Middle frontal gyrus (tissue), 1 donor: ENCODE measurements around the gene SNAI3.
A peak's percentile ranks its signal among the peaks of the same experiment; 100 is the strongest.

Experiments
- DNase-seq: peaks from one replicate; pipeline ENCODE4 v3.0.0-alpha.2; 2015; ENCODE audit warnings: low spot score; ENCODE audit errors: extremely low spot score

Gene SNAI3

DNA sequence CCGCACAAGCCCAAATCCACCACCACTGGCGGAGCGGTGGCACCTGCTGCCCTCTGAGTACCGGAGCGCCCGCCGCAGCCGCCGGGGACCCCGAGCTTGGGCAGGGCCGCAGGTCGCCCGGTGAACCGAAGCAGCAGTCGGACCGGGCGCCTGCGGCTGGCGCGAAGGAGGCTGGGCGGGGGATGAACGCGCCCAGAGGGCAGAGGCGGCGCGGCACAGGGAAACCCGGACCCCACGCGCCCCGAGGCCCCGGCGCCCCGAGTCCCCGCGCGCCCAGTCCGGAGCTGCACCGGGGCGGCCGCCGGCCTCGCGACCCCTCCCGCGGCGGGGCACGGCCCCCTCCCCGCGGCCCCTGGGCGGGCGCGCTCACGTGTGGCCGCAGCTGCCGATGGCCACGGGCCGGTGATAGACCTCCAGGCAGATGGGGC, 19.5 kb upstream of the SNAI3 start:
- DNase-seq, result no peak

DNA sequence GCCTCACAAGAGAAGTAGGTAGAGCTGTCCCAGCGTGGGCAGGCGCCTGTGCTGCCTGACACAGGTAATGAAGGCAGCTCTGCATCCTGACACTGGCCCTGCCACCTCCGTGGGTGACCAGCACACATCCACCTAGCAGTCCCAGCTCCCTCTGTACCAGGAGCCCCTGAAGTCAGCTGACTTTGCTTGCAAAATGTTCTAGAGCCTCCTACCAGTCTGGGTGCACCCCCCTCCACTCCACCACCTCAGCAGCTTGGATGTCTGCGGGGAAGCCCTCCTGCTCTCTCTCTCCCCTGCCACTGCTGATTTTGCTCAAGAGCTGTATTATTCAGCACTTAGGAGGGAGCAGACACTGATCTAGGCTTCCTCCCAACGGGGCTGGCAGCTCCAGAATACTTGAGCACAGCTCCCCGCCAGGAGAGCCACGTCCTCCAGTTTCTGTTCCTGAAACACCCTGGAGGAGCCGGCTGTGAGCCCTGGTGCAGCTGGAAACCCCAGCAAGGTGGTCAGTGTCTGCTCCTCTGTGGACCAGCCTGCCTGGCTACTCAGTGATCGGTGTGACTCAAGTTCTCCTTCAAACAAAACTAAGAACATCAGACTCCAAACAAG, 18.9 kb upstream of the SNAI3 start:
- no peak for DNase-seq

DNA sequence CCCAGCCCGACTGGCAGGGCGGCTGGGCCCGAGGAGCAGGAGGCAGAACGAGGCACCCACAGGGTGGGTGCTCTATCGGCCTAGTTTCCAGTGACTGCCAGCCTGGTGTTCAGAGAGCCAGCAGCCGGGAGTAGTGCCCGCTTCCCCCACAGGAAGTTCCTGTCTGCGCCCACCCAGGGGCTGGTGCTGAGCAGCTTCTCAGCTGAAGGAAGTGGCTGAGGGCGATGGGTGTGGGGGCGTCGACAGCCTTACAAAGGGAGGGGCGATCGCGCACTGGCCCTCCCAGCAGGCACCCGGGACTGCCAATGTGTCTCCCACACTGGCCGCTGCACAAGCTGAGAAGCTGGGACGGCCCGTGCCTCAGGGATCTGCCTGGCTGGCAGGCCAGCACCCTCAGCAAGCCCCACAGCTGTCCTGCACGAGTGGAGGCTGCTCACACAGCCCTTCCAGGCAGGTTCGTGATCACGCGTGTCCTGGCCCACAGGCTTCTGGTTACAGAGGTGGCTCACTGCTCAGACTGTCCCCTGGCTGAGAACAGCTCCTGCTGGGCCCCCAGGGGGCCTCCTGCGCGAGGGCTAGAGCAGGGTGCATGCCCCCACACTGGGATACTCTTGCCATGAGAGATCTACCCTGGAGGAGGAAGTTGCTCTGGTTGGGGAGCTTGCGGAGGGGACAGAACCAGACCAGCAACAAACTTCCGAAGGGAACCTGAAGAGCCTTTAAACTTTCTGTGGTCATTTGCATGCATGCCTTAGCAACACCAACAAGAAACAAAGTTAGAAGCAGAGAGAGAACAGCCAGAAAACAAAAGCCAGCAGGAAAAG, 17.4 kb upstream of the SNAI3 start:
- peak; percentile 42 for DNase-seq

DNA sequence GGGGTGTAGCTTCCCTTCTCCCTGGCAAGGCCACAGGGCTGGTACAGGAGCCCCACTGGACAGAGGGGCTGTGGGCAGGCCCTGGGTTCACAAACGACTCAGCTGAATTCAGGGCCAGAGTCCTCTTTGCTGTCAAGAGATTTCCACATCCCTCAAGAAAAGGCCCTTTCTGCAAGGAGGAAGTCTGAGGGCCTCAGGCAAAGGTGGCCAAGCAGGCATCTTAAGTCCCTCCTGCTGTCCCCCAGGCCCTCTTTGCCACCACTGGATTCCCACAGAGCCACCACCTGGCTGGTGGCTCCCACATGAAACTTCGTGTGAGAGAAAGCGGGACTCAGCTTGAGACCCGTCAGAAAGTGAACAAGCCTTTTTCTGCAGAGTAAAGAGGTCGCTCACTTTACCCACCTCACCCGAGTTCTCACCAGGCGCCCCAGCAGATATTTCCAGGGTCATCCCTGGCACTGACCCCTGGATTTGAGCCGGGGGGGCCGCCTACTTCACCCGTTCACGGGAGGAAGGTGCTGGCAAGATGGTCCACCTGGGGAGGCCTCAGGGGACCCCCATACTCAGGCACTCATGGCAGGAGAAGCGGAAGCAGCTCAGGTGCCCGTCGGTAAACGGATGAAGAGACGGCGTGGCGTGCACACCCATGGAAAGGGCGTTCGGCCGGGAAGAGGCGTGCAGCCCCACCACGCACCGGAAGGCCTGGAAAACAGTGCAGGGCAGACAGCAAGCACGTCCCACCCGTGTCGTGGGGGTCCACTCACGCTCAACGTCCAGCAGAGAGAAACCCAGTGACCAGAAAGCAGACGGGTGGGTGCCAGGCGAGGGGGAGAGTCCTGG, 16.3 kb upstream of the SNAI3 start:
- DNase-seq, result no peak

DNA sequence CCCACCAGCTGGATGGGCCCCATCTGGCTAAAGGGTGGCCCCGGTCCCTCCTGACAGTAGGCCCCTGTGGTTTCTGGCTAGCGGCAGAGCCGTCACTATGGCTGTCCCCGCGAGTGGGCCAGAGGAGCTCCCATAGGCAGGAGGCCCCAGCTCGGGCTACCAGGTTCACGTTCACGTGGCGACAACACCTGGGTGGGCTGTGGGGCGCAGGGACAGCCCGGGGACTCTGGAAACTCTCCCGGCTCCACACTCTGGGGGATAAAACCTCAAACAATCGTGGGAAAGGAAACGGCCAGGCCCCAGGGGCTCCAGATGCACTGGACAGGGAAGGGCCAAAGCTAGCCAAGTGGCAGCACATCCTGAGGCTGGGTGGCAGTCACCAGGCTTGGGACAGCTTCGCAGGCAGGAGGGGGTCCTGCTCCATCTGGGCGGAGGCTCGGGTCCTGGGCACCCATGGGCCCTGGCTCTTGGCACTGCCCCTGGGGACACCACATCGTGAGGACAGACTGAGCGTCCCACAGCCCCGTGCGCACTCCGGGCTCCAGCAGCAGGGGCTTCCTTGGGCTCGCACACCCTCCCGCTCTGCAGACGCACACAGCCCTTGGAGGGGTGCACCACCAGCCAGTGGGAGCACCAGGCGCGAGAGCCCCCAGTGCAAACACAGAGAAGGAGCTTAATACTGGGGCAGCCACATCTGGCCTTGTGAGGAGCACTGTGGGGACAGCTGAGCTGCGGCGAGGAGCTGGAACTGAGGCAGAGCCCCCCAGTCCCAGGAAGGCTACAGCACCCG, 15.5 kb upstream of the SNAI3 start:
- DNase-seq, result no peak

DNA sequence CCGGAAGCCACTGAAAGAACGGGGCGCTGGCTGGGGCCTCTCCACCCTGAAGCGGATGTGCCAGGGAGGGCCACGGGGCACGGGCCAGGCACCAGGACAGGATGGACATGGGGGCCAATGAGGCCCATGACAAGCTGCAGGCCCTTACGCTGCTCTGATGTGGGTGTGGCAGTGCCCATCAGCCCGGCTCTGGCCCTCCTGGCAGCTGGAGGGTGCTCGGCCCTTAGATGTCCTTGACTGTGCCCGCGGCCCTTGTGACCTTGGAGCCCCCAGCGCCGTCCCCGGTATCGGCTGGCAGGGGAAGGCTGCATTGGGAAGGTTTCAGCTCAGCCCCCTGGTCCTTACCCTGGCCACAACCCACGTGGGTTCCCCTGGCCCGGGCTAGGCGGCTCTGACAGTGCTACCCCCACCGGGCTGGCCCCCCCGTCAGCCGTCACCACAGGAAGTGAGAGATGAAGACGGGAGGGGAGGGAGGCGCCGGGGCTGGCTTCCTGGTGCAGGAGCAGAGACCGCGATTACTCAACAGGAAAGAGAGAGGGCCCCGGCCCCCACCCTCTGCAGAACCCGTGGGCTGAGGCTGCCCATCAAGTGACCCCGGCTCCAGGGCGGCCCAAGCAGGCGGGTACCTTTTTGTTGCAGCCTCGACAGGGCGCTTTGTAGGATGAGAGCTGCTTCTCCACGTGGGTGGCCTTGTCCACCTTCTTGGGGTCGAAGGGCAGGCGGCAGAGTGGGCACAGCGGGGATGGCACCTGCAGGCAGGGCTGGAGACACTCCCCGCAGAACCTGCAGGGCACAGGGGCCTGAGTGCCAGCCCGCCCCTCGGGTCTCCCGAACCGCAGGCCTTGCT, 14.6 kb upstream of the SNAI3 start:
- DNase-seq, result no peak

DNA sequence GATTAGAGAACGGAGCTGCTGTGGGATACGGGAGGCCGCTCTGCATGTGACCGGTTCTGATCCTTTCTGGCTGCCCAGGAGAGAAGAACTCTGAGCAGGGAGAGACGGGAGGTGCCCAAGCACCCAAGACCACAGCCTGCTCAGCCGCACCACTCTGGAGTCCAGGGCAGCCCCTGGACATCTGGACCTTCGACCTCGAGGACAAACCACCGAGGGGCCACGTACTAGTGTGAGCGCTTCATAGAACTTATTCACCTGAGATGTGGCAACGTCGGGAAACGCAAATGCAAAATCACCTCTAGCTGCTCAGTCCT, 14.0 kb upstream of the SNAI3 start:
- DNase-seq, result no peak

DNA sequence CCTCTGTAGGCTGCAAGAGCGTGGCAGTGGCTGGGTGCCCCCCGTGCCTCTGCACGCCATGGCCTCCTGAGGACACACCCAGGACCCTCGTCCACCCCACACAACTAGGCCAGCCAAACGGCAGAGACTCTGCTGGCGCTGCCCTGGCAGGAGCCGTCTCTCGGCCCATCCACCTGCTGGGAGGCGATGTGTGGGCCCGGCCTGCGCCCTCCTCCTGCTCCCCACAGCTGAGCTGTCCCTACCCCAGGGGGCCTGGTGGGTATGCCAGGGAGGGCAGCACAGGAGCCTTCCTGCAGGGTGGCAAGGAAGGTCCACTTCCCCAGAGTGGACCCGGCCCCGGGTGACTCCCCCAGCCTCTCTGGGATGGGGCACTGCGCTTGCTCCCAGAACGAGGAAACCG, 12.9 kb upstream of the SNAI3 start:
- DNase-seq, result no peak

DNA sequence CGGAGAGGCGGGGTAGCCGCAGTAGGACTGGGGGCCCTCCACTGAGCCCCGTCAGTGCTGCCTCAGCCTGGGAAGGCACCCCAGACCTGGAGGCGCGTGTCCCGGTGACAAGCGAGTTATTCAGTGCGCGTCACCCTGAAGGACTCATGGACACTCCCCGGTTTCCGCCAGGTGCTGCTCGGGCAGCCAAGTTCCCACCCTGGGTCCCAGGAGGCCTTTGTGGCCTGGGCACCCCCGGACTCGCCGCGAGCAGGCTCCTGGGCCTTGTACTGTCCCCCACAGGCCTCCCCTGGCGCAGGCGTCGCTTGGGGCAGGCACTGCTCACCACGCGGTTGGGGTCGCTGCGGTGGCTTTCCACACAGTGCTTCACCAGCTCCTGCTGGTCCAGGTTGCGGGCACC, 12.3 kb upstream of the SNAI3 start:
- no peak for DNase-seq

DNA sequence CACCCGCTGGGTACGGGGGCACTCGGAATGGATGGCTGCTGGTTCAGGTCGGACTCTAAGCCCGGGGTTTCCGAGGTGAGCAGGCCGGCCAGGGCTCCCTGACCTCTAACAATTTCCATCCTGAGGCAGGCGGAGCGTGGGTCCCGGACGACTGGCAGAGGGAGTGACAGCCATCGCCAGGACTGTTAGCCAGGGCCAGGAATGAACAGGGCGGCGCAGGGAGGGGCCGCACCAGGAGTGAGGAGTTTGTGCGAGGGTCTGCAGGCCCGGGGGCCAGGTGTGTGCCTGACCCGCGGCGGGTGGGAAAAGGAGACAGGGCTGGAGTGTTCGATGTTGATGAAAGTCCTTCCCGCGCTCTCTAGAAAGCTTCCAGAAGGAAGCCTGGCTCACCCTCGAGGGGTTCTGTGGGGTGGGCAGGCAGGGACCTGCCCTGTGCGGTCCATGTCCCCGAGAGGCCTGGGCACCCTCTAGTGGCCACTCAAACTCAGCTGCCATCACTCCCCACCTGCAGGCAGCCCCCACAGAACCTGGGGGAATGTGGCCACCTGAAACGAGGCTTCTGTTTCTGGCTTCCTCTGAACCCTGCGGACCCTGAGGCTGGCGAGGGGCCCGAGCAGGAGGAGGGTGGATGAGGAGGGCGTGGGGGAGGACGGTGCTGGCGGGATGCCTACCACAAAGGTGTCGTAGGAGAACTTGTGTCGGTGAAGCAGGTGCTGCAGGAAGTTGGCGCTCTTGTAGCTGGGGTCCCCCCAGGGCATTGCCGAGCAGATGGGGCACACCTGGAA, 11.7 kb upstream of the SNAI3 start:
- no peak for DNase-seq

DNA sequence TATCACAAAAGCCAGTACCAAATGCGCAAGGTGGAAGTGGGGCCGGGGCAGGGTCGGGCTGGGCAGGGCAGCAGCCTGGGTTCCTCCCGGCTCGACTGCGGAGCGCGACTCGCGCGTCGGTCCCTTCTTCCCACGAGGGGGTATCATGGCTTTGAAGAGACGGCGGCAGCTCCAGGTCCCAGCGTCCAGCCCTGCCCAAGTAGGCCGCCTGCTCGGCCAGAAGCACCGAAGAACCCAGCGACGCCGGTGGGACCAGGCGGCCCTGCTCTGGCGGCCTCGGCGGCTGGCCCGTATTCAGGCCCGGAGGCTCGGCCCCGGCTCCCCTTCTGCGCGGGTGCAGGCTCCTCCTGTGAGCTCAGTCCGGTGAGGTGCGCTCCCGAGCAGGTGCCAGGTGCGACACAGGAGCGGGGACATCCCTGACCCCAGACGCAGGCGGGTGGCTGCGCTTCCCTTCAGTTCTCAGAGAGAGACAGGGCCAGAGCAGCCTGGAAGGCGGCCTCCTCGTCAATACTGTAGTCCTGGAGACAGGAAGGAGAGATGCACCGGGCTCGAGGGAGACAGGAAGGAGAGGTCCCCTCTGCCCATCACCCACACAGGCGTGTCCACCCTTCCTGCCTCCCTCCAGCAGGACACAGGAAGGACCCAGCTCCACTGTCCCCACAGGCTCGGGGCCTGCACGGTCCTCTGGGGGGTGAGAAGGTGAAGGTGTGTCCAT, 11.0 kb upstream of the SNAI3 start:
- DNase-seq, result no peak

DNA sequence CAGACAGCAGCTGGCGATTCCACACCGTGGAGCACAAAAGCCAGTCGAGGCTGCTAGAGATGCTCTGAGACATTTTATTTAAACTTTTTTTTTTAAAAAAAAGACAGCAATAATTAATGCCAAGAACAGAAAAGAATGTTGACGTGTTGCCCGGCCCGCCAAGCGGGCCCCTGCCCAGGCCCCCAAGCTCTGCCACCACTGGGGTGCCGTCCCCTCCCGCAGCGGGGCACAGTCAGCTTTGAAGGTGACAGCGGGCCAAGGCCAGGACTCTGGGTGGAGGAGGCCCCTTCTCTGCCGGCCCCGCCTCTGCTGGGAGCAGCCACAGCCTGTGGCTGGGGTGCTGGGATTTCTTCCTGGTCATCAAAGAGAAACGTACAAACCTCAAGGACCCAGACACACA, 10.1 kb upstream of the SNAI3 start:
- DNase-seq, result no peak

DNA sequence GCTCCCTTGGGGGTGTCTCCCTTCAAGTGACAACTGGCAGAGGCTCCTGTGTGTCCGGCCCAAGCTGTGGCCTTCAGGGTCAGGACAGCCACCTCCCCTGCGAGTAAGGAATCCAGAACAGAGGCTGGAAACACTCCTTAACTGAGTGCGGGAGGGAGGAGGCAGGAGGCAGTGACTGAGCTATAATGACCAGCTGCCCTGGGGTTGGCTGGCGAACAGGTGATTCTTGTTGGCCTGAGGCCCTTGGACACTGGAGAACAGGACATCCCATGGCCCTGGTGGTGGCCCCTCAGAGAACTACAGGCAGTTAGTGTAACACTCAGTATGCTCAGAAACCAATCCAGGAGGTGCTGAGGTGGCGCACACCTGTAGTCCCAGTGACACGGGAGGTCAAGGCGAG, 9.4 kb upstream of the SNAI3 start:
- no peak for DNase-seq

DNA sequence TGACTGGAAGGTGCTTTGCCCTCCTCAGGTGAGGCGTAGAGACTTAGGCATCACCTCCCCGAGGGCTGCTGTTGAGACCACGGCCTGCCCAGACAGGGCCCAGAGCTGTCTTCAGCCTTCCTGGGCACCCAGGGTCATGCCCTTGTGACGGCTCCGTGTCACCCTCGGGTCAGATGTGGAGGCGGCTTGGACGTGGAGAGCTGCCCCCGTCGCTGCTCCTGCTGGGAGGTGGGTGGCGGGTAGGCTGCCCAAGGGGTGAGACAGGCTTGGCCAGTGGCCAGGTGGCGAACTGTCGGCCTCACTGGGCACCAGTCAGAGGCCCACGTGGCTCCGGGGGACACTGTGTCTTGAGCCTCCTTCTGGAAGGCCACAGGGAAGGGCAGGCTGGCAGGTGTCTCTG, 8.9 kb upstream of the SNAI3 start:
- no peak for DNase-seq

DNA sequence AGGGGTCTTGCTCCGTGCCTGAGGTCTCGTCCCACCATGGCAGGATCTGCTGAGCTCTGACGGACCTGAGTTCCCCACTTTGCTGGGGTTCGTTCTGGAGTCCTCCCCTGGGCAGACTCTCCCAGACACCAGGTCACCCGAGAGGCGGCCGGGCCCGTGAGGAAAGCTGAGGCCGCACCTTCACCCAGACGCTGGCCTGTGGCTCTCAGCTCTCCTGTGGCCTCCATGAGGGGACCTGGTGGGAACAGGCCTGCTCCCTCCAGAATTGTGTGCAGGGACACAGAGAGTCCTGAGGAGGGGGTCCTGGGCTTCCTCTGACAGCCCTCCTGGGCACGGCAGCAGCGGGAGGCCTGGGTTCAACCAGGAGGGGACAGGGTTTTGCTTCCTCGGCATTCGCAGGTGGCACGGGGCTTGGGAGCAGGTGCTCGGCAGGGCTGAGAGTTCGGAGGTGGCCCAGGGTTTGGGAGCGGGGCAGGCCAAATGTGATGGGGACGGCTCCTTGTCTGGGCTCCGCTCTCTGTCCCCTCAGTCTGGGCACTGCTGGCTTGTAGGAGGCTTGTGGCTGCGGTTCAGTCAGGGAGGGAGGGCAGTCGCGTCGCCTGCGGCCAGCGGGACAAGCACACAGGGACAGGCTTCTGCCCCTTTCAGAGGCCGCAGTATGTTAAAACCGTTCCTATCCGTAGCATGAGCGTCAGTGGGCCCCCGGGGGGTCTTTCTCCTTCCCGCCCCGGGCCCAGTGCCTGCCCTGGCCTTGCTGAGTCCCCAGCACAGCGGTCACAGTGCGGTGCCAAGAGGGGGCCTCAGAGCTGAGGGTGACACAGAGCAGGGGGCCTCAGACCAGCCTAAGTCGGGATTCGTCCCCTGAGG, 8.1 kb upstream of the SNAI3 start:
- no peak for DNase-seq

DNA sequence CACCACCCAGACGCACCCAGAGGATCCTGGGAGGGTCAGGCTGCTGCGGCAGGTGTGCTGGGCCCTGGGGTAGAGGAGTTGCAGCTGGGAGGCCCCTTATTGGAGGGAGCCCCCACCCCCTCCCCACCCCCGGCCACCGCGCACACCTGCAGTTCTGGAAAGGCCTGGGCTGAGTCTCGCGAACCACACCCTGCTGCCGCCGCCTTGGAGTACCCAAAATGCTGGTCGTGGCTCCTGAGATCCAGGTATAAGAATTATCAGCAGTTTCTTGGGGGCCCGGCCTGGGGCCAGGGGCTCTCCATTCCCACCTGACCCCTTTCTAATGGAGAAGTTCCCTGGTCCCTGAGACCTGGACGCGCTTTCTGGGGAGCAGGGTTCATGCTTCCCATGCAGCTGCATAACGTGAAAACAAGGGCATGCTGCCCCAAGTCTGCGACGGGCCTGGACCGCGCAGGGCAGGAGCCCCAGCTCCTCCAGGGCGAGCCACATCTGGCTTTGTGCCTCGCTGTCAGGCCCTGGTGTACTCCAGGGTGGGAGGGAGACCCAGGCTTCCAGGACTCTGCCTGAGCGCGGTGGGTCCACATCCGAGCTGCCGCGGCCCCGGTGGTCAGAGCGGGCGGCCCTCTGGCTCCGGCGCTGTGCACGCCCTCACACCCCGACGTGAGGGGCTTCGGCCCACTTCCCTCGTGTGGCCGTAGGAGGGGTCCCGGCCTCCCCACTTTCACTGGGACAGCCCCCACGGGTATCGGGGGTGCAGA, 7.3 kb upstream of the SNAI3 start:
- DNase-seq, result no peak

DNA sequence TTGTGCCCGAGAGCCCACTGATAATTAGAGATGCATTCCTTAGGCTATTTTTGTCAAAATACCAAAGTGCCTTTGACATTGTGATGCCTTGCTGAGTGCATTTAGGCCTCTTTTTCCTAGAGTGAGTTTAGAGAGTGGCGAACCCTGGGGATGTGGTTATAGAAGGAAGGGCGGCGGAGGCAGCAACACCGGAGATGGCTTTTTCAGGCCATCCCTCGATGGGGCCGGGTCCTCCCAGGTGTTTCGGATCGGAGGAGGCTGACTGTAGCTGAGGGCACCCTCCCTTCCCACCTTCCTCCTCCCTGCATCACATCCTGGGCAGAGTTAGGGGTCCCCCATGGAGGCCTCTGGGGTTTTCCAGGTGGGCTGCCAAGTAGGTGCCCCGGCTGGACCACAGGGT, 6.6 kb upstream of the SNAI3 start:
- no peak for DNase-seq
